Endothelial cell of umbilical vein (primary cell): ENCODE results near the gene ALG12. TPM values are rescaled to one million over a fixed set of nuclear protein-coding genes. Genes with fewer than 3 reads are reported as not detected.

ENCODE experiments used
- BruUV-seq: library from RNA; stranded (reverse); fragments of 400-500 nt; replicated peaks from 2 replicates; lab custom pipeline; 2021; lab: Mats Ljungman, UMichigan
- CTCF ChIA-PET: fragments of 300-600, 350-600 bp; sonication (Branson Sonifier 250); formaldehyde crosslinking; loops from one replicate; lab custom pipeline; 2021; ENCODE audit warnings: antibody characterized with exemption, inconsistent platforms; lab: Charles Lee
- POLR2A ChIA-PET: fragments of 300-600, 350-600 bp; sonication (Branson Sonifier 250); formaldehyde crosslinking; loops from one replicate; lab custom pipeline; 2021; ENCODE audit warnings: antibody characterized with exemption, inconsistent platforms; lab: Charles Lee
- DNase-seq: peaks from one replicate; pipeline ENCODE4 v3.0.0-alpha.2; 2011; ENCODE audit warnings: low read depth, low spot score
- FAIRE-seq: peaks from 2 replicates; lab custom pipeline; 2011; peaks lifted over from hg19 to GRCh38; lab: Jason Lieb, UNC
- H2AFZ ChIP-seq: 2 replicates; pipeline ENCODE4 v1.6.0; 2012; ENCODE audit warnings: low read depth, low read length, control low read depth, inconsistent platforms
- H3K27ac ChIP-seq: 2 replicates; pipeline ENCODE4 v1.5.1; 2011; ENCODE audit warnings: low read depth, mild to moderate bottlenecking, control low read depth, low read length, moderate library complexity; ENCODE audit not compliant: insufficient read depth
- H3K27me3 ChIP-seq, 2 experiments: 2 replicates each; pipeline versions ENCODE4 v1.6.0 to v1.6.1; 2011; ENCODE audit warnings: low read length in 2 of 2, mixed read lengths in 1 of 2; ENCODE audit not compliant: control insufficient read depth in 2 of 2, insufficient read depth in 2 of 2
- H3K36me3 ChIP-seq, 2 experiments: 2 replicates in 1 of 2; 3 replicates in 1 of 2; pipeline ENCODE4 v1.5.1; 2011; ENCODE audit warnings: low read length in 2 of 2, mild to moderate bottlenecking in 1 of 2, moderate library complexity in 1 of 2; ENCODE audit not compliant: control insufficient read depth in 2 of 2, insufficient read depth in 2 of 2; ENCODE audit errors: extremely low read depth in 1 of 2
- H3K4me1 ChIP-seq: 3 replicates; pipeline ENCODE4 v1.5.1; 2011; ENCODE audit warnings: mild to moderate bottlenecking, low read length; ENCODE audit not compliant: control insufficient read depth, insufficient read depth; ENCODE audit errors: extremely low read depth
- H3K4me2 ChIP-seq: 2 replicates; pipeline ENCODE4 v1.6.1; 2011; ENCODE audit warnings: low read length, control low read depth, mixed read lengths; ENCODE audit not compliant: insufficient read depth
- H3K4me3 ChIP-seq, 3 experiments: fragments of 200-600 bp in 1 of 3; sonication (generic), shearing (Covaris generic) in 1 of 3; replicated peaks in 1 of 3; 2 replicates each; pipeline ENCODE4 v1.5.1; 2011 to 2016; ENCODE audit warnings: control low read depth in 3 of 3, low read length in 3 of 3, mild to moderate bottlenecking in 2 of 3, inconsistent platforms in 1 of 3, low read depth in 1 of 3, moderate library complexity in 1 of 3; ENCODE audit not compliant: insufficient read depth in 1 of 3
- H3K79me2 ChIP-seq: 2 replicates; pipeline ENCODE4 v1.6.0; 2012; ENCODE audit warnings: low read length, inconsistent platforms; ENCODE audit not compliant: control insufficient read depth, insufficient read depth
- H3K9ac ChIP-seq: replicated peaks from 2 replicates; pipeline ENCODE3; 2011; ENCODE audit warnings: low read length, control low read depth; ENCODE audit not compliant: insufficient read depth; ENCODE audit errors: extremely low read depth
- H3K9me1 ChIP-seq: replicated peaks from 3 replicates; pipeline ENCODE4 v1.6.0; 2011; ENCODE audit warnings: mild to moderate bottlenecking, low read length; ENCODE audit not compliant: control insufficient read depth, insufficient read depth; ENCODE audit errors: extremely low read depth
- H3K9me3 ChIP-seq: replicated peaks from 2 replicates; pipeline ENCODE4 v1.5.1; 2012; ENCODE audit warnings: low read length, inconsistent platforms; ENCODE audit not compliant: control insufficient read depth, insufficient read depth
- H4K20me1 ChIP-seq: replicated peaks from 2 replicates; pipeline ENCODE3; 2011; ENCODE audit warnings: mild to moderate bottlenecking, low read length; ENCODE audit not compliant: control insufficient read depth, insufficient read depth; ENCODE audit errors: extremely low read depth
- EZH2 ChIP-seq: IDR thresholded peaks from 2 replicates; pipeline ENCODE4 v1.6.1; 2012; ENCODE audit warnings: borderline replicate concordance, low read depth, mild to moderate bottlenecking, moderate library complexity, low read length, inconsistent platforms; ENCODE audit not compliant: severe bottlenecking
- FOS ChIP-seq: IDR thresholded peaks from 2 replicates; pipeline ENCODE4 v1.6.1; 2011; ENCODE audit warnings: mild to moderate bottlenecking, low read length, moderate library complexity, borderline replicate concordance; ENCODE audit not compliant: insufficient read depth
- GATA2 ChIP-seq: IDR thresholded peaks from 2 replicates; pipeline ENCODE4 v1.7.0; 2011; ENCODE audit warnings: low read depth, mild to moderate bottlenecking, moderate library complexity, mixed read lengths, low read length; ENCODE audit not compliant: insufficient read length, insufficient read depth
- JUN ChIP-seq: IDR thresholded peaks from 2 replicates; pipeline ENCODE4 v1.6.1; 2011; ENCODE audit warnings: borderline replicate concordance, low read depth; ENCODE audit not compliant: insufficient read length, insufficient read depth
- MYC ChIP-seq: IDR thresholded peaks from one replicate; pipeline ENCODE4 v1.6.1; 2011; ENCODE audit warnings: mild to moderate bottlenecking, low read depth, low read length
- POLR2A ChIP-seq: IDR thresholded peaks from 2 replicates; pipeline ENCODE4 v1.6.1; 2012; ENCODE audit warnings: low read depth, mild to moderate bottlenecking, control low read depth, low read length
- POLR2AphosphoS5 ChIP-seq: IDR thresholded peaks from 2 replicates; pipeline ENCODE4 v1.6.1; 2012; ENCODE audit warnings: low read depth, mild to moderate bottlenecking, control low read depth, low read length, moderate library complexity; ENCODE audit not compliant: insufficient read depth
- dilution Hi-C: fragments of 300-500 bp; cut with MboI; formaldehyde crosslinking; loops from one replicate; pipeline ENCODE4 v1.15.0; 2019; ENCODE audit warnings: low sequenced_read_pairs; ENCODE audit not compliant: extremely low pct_ligation_motif_present
- intact Hi-C: fragments of 100-400 bp; cut with micrococcal nuclease; formaldehyde crosslinking; loops from one replicate; pipeline ENCODE4 v1.10.0; 2022
- polyA plus RNA-seq, 4 experiments: library from polyadenylated mRNA; depleted of rRNA in 3 of 4; stranded (reverse) in 3 of 4; unstranded in 1 of 4; fragments of >200 nt; gene quantifications; 2 replicates each; pipeline versions ENCODE4 v1.2.1 to v1.2.3, GENCODE V29; 2011 to 2012; ENCODE audit warnings: missing spikeins in 1 of 4
- total RNA-seq: library from RNA; stranded (reverse); gene quantifications from 2 replicates; pipeline ENCODE4 v1.2.3, GENCODE V29; 2021
- TF ChIP-seq, protein P1 (sequence below): IDR thresholded peaks from 2 replicates; pipeline ENCODE4 v1.6.1; 2011; ENCODE audit not compliant: insufficient read depth, insufficient read length
- TF ChIP-seq, protein P2 (sequence below), 2 donors: IDR thresholded peaks; 1 replicate in 1 of 2; 2 replicates in 1 of 2; pipeline ENCODE4 v1.5.1; 2011; ENCODE audit warnings: low read length in 2 of 2, mild to moderate bottlenecking in 2 of 2, moderate library complexity in 2 of 2, control low read depth in 1 of 2, inconsistent platforms in 1 of 2, low read depth in 1 of 2; ENCODE audit not compliant: insufficient read depth in 1 of 2; ENCODE audit errors: extremely low read depth in 1 of 2

Gene ALG12
- total and polyA plus RNA-seq, 2 donors (not counting 3 experiments of a cell fraction or from before 2014, with no cell fraction given) = 14.6 to 18.0 TPM

- Histone ChIP-seq H3K36me3 (no peaks in the 10 kb centered on the region), H3K79me2 (no peaks in the 10 kb centered on the region), H3K4me2 (no peak overlapping the region), H3K9me1 (no peaks in the 10 kb centered on the region), H3K4me1 (peaks cover 10% of the 10 kb centered on the region), H2AFZ (no peak overlapping the region), H3K4me3 (no peak overlapping the region), H3K27me3 (no peaks in the 10 kb centered on the region), H3K9me3 (no peaks in the 10 kb centered on the region), H3K27ac (no peak overlapping the region), H3K9ac (no peak overlapping the region), H4K20me1 (no peaks in the 10 kb centered on the region)
- CTCF ChIA-PET = interaction anchor here (1.3 to 1.5 kb wide), 3 partner anchors 9 to 20 kb away, joined by 3 to 5 read pairs (median 4); partner anchors contain the start of gene PIM3
- TF ChIP-seq FOS (no peak), POLR2A (no peak), POLR2AphosphoS5 (no peak), MYC (no peak), GATA2 (no peak), JUN (no peak), EZH2 (no peak)
- TF ChIP-seq, protein P1, sequence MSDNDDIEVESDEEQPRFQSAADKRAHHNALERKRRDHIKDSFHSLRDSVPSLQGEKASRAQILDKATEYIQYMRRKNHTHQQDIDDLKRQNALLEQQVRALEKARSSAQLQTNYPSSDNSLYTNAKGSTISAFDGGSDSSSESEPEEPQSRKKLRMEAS = no peak
- TF ChIP-seq, protein P2, sequence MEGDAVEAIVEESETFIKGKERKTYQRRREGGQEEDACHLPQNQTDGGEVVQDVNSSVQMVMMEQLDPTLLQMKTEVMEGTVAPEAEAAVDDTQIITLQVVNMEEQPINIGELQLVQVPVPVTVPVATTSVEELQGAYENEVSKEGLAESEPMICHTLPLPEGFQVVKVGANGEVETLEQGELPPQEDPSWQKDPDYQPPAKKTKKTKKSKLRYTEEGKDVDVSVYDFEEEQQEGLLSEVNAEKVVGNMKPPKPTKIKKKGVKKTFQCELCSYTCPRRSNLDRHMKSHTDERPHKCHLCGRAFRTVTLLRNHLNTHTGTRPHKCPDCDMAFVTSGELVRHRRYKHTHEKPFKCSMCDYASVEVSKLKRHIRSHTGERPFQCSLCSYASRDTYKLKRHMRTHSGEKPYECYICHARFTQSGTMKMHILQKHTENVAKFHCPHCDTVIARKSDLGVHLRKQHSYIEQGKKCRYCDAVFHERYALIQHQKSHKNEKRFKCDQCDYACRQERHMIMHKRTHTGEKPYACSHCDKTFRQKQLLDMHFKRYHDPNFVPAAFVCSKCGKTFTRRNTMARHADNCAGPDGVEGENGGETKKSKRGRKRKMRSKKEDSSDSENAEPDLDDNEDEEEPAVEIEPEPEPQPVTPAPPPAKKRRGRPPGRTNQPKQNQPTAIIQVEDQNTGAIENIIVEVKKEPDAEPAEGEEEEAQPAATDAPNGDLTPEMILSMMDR (IDR thresholded peaks at IDR 0.05; ENCODE audit: extremely low read depth in 1 of 2, insufficient read depth in 1 of 2, low read depth in 1 of 2, low read length in 2 of 2) = no peak
- no peak for DNase-seq
- intact Hi-C loops = no loop called here
- no peak for FAIRE-seq
- BruUV-seq = no TSS peak
- POLR2A ChIA-PET = no interaction called here
- dilution Hi-C loops = no loop called here
Observed at GRCh38 chr22:49951678-49951985, 33.4 kb upstream of the ALG12 start.
